SKM-1 (cell line): ENCODE measurements around the gene PCBP1.
"Not testable (repeated sequence)": the region's sequence is repeated elsewhere in the genome, so short reads cannot be mapped to it uniquely, and the experiment has no call there.

Experiments used
- DNase-seq: peaks from one replicate; lab custom pipeline; 2025; ENCODE audit not compliant: unreplicated experiment; lab: John Stamatoyannopoulos, UW

The PCBP1 gene

GRCh38 chr2:70123051-70123828 is 36.0 kb downstream of the PCBP1 start:
- no peak for DNase-seq

DNA sequence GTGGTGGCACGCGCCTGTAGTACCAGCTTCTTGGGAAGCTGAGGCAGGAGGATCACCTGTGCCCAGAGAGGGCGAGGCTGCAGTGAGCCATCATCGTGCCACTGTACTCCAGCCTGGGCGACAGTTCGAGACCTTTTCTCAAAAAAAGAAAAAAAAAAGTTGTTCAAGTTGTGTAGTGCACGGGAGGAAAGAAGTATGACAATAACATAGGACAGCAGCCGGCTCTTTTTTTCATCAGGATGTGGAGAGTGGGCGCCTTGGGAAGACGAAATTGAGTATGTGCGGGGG is 36.5 kb downstream of the PCBP1 start:
- no peak for DNase-seq

DNA sequence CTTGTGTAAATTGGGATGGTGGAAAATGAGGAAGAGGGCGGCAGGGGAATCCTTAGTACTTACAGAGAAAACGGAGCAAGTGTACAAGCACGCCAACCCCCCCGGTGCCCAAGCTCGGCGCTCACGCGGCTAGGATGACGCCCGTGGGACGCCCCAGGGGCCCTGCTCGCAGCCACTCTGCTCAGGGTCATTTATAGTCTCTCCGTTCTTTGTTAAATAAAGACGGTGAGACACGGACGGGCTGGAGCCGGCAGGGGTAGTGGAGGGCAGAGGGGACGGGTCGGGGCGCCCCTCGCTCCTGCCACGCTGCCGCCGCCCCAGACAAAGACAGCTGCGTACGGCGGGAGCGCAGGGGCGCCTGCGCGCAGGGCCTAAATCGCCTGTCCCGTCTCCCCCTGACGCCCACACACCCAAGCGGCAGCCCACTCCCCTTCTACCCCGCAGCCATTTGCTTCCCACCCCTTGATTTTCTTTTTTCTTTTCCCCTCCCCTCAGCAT is 37.8 kb downstream of the PCBP1 start:
- no peak for DNase-seq

- DNase-seq: no peak
Measured at GRCh38 chr2:70125498-70125898, 38.2 kb downstream of the PCBP1 start.

- DNase-seq: no peak
Measured at GRCh38 chr2:70126413-70126812, 39.1 kb downstream of the PCBP1 start.

GRCh38 chr2:70128005-70128404 is 40.7 kb downstream of the PCBP1 start:
- DNase-seq: no peak

GRCh38 chr2:70131344-70132143 is 44.3 kb downstream of the PCBP1 start:
- DNase-seq: not testable (repeated sequence)

GRCh38 chr2:70132244-70133126 is 45.2 kb downstream of the PCBP1 start:
- no peak for DNase-seq

- DNase-seq: no peak
Measured at GRCh38 chr2:70133127-70133452, 45.8 kb downstream of the PCBP1 start.

- DNase-seq: no peak
Measured at GRCh38 chr2:70133491-70134322, 46.4 kb downstream of the PCBP1 start.

GRCh38 chr2:70134323-70134983 is 47.2 kb downstream of the PCBP1 start:
- DNase-seq: not testable (repeated sequence)
